ENCODE results near the gene NOXA1. TPM values are rescaled to one million over a fixed set of nuclear protein-coding genes. Genes with fewer than 3 reads are reported as not detected.

The NOXA1 gene
- total RNA-seq, 1 experiment from 2014 or later, result 3.7 TPM

DNA sequence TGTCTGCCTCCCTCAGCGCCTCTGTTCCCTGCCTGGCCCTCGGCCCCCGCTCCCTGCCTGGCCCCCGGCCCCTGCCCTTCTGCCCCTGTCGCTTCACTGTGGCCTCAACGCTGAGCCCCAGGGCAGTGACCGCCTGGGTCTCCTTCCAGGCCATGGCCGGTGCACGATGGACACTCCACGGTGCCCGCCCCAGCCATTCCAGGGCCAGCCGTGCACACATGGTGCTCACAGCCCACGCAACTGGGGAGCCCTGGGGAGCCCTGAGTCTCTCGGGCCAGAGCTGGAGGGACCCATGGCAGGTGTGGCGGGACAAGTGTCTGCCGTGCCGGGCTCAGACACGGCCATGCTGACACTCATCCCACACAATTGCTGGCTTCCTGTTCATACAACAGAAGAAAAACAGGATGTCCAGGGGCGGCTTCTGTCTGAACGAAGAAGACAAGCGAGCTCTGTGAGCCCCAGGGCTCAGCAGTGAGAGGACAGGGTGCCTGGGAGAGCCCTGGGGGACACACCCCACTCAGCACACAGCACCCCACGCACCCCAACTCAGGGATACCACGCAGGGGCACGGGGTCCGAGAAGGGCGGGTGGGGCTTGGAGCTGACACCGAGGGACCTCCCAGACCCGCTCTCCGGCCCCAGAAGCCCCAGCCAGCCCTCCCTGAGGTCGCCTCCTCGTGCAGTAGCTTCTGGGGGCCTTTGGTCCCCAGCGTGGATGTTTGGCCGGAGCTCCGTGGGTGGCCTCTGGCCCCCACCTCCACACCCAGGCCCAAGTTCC is 35.9 kb upstream of the NOXA1 start:
- no peak for DNase-seq (ENCODE audit: low spot score)

DNA sequence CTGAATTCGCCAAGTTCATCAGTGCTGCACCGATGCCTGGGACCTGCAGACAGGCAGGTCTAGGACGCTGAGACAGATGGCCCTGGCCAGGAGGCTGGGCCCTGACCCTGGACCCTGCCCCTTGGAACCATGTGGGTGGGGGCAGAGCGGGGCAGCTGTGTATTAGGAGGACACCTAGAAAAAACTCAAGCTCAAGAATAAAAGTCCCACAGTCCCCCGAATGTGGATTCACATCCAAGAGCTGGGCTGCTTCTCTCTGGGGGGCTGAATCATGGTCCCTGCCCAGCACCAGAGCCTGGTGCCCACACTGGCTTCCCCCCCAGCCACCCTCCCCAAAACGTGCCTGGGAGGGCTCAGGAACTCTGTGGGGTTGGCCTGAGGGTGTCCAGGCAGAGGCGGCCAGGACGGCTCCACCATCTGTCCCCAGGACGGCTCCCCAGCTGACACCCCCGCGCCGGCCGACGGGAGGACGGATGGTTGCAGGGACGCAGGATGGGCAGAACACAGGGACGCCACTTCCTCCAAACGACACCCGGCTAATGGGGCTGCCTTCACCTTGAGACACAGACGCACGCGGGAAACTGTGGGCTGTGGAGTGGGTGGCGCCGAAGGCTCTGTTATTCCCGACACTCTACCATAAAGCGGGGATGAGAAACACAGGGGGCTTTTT is 35.2 kb upstream of the NOXA1 start:
- DNase-seq (ENCODE audit: low spot score), result no peak

DNA sequence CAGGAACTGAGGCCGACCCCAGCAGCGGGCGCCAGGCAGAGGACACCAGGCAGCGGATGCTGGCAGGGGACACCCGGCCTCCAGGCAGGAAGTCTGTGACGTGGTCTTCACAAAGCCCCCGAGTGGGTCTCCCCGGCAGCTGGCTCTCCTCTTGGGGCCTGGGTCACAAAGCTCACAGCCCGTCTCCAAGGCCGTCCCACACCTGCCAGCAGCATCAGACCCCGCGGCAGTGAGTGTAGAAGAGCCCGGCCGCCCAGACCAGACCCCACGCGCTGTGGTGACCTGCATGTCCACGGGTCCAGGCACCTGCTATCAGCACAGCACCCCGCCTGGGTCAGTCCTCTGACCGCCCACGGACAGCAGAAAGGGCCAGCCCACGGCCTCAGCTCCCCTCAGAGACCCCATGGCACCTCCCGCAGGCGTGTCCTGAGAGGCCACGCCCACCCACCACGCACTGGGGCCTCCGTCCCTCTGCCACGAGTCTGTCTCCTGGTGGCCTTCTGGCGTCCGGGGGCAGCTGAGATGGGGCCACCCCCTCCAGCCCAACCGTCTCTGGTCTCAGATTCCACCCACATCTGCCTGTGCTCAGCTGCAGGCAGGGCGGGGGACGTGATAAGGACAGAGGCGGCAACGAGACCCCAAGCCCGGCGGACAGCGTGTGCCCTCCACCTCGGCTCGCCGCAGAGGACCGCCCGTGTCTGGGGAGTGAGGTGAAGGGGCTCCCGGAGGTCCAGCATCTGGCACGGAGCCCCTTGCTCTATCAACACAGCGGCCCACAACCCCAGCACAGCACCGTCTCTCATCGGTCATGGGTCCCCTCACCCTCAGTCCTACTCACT is 34.4 kb upstream of the NOXA1 start:
- DNase-seq (ENCODE audit: low spot score), result no peak

DNA sequence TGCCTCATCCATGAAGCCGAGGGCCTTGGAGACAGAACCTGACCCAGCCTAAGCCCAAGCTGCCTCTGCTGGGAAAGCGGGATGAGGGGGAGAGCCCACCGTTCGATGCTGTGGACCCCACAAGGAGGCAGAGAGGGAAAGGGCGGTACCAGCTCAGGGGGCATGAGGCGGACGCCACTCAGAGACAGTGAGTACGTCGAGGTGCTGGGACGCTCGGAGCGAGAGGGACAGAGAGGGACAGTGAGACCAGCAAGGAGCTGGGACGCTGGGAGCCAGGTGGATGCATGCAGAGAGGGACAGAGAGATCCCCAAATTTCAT is 33.8 kb upstream of the NOXA1 start:
- no peak for DNase-seq (ENCODE audit: low spot score)

DNA sequence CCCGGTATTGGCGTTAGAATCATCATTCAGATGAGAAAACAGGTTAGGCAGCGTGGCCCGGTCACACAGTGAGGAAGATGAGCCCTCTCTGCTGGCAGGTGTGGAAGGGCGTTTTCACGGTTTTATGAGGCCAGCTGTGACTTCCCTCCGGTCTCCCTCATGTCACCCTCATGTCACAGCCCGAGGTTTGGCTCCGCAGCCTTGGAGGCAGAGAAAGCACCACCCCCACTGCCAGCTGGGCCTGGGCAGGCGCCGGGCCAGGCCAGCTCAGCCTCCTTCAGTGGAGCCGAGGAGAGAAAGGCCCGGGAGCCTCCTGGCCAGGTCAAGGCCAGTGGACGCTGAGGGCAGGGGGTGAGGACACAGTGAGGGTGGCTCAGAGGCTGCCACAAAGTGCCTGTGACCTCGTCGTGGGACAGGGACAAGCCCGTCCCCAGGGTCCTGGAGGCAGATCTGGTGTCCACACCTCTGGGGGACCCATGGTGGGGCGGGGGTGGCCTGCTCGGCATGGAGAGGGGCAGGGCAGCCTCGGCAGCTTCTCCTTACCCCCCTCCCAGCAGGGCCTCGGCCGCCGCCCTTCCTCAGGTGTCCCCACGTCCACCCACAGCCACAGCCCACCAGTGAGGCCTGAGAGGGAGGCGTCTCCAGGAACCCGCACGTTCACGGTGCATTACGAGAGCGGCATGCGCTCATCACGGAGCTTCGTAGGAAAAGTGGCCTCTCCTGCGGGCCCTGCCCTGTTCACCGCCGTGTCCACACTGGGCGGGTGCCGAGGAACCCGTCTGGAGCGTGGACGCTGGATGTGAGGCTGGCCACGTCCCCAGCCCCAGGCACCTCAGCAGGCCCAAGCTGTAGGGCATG is 32.4 kb upstream of the NOXA1 start:
- DNase-seq (ENCODE audit: low spot score), result peak; percentile 68

DNA sequence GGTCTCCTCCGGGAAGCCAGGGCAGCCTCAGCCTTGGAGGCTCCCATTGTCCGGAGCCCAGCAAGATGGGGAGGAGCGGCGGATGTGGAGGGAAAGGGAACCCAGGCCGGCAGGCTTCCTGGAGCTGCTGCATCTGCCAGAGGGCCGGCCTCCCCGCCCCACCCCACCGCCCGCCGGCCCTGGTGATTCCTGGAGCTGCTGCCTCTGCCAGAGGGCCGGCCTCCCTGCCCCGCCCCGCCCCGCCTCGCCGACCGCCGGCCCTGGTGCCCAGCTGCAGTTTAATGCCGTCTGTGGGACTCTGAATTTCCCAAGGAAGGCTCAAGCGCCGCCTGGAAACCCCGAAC is 31.8 kb upstream of the NOXA1 start:
- peak; percentile 80 for DNase-seq (ENCODE audit: low spot score)

DNA sequence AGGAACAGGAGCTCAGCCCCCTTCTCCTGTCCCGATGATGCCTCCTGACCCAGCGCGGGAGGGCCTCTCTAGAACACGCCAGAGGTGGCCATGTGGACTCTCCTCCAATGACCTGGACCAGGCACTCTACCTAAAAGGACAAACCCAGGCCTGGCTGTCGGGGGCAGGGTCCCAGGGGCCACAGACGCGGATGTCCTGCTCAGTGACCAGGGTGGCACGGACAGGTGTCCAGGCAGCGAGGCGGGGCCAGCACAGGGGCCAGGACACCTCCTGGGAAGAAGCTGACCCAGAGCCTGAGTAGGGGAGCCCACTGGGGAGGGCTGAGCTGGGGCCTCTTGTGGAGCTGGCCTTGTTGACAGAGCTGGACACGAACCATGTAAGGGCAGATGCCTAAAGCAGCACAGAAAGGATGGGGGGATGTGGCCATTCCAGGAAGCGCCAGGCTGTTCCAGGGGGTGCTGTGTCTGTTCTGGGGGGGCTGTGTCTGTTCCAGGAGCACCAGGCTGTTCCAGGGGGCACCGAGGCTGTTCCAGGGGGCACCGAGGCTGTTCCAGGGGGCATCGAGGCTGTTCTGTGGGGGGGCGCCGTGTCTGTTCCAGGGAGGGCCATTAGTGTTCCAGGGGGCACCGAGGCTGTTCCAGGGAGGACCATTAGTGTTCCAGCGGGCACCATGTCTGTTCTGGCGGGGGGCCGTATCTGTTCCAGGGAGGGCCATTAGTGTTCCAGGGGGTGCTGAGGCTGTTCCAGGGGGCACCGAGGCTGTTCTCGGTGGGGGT is 30.8 kb upstream of the NOXA1 start:
- no peak for DNase-seq (ENCODE audit: low spot score)

DNA sequence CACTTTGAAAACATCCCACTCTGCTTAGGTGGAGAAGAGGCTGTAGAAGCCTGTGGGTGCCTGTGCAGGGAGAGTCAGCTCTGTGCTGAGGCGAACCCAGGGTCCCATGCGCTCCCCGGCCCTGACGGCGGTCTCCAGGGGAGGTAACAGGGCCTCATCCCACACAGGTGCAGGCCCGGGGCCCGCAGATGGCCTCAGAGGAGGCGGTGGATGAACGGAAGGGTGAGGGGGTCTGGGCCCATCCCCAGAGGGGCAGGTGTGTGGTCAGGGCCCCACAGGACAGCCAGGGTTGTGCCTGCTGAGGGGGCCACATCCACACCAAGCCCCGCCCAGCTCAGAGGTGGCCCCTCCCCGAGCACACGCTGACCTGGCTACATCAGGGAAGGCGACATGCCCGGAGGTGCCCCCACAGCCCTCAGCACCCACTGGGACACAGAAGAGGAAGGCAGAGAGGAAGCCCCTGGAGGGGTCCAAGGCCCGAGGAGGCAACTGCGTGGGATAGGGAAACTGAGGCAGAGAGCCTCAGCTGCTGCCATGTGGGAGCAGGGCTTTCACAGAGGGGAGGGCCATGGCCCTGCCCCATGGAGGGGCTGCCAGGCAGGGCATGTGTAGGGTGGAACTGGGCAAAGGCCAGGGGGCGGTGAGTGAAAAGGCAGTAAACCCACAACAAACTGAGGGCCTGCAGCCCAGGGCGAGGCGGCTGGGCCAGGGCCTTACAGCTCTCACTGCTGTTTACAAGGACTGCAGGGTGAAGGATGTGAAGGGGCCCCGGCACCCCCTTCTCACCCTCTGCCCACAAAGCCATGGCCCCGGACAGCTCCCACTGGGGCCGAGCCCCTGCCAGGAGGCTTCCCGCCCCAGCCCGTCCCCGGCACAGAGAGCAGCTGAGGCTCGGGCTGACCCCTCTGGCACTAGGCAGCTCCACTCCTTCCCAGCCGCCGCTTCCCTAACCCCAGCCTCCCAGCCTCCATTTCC is 29.7 kb upstream of the NOXA1 start:
- no peak for DNase-seq (ENCODE audit: low spot score)

DNA sequence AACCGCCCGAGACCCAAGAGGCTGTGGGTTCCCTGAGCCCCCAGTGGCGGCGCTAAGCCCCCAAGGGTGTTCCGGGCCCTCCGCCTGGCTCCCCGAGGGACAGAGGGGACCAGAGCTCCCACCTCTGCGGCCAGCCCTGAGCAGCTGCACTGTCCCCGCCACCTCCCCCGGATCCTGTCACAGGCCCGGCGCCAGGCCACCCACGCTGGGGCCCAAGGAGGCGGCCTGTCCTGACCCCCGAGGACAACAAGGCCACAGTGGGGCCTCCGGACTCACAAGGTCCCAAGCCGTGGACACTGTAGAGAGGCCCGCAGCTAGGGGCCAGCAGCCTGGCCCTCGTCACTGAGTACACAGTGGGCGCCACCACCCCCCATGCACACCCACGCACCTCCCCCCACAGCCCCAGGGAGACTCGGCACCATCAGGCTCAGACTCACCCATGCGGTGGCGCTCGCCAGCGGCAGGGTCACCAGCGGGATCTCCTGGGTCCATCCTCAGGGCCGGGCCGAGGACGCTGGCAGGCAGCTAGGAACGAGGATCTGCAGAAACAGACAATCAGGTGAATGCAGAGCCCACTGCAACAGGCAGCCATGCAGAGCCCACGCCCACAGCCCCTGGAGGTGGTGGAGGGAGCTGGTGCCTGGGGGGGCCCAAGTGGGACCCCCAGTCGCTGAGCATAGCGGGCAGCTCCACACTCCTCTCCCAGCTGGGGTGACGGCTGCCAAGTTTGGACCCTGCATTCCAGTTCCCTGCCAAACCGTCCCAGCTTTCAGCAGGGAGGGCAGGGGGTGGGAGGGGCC is 28.1 kb upstream of the NOXA1 start:
- DNase-seq (ENCODE audit: low spot score), result no peak

DNA sequence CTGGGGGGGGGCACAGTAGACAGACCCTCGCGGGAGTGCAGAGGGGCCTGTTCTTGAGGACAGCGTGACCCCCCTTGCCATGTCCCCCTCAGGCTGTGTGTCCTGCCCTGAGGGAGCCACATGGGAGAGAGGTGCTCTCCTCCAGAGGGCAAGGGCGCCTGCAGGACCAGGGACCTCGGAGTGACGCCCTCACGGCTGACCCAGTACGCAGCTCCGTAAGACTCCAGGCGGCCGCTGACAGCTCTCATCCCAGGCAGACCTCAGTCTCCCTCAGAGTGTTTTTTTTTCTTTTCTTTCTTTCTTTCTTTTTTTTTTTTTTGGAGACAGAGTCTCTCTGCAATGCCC is 27.6 kb upstream of the NOXA1 start:
- DNase-seq (ENCODE audit: low spot score), result no peak

DNA sequence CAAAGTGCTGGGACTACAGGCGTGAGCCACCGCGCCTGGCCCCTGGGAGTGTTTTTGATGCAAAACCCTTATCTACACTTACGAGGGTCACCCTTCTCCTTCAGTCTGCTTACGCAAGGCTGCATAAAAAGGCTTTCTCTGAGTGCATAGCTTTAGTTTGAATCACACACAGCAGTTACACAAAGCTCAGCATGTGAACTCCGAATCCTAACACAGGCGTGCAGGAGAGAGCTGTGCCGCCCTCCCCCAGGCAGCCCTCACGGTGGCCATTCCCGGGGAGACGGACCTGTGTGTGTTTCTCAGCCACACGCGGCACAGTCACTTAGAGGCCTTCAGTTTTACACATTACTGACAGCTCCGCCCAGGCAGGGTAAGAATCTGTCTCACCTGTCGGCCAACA is 27.0 kb upstream of the NOXA1 start:
- no peak for DNase-seq (ENCODE audit: low spot score)

DNA sequence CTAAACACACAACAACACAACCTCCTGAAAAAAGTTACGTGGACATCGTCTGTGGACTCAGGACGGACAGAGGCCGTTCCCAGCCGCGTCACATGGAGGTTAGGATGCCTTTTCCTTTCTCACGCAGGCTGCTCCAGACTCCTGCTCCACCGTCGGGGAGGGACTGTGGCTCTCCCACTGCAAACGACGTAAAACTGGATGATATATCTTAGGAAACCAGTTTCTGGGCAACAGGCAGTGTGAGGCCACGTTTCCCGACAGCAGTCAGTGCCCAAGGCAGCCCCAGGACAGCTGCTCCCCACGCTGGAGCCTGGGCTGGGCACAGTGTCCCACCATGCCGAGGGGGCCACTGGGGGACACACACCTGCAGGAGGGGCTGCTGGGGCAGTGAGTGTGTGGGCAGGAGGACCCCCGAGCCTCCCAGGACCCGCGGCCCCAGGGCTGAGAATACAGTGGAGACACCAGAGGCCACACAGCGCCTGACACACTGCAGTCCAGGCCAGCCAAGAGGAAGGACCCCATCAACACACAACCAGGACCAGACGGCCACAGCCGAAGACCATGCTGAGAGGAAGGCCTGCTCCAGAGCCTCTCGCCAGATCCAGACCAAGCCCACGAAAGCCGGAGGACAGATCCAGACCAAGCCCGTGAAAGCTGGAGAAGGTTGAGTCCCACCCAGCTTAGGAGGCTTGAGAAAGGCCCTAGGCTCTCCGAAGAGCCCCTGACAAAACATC is 26.4 kb upstream of the NOXA1 start:
- DNase-seq (ENCODE audit: low spot score), result no peak

DNA sequence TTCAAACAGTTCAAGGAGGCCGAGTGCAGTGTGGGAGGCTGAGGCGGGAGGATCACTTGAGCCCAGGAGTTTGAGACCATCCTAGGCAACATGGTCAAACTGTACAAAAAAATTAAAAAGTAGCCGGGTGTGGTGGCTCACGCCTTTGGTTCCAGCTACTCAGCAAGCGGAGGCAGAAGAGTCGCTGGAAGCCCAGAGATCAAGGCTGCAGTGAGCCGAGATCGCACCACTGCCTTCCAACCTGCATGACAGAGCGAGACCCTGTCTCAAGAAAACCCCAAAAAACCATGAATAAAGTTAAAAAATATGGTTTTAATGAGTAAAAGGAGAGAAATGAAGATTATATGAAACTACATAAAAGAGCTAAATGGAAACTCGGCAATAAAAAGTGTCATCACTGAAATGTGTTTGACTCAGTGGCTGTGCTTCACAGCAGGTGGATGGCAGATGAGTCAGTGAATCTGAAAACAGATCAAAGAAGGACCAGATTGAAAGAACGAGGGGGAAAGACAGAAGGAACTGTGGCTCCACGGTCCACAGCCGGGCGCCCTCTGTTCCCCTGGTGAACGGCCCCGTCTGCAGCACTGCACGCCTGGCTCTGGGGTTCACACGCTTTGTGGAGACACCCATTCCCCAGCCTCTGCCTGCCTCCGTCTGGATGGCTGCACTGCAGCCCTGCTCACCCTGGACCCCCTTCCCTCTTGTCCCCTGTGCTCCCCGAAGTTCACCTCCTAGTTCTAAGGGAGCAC is 25.3 kb upstream of the NOXA1 start:
- no peak for DNase-seq (ENCODE audit: low spot score)

DNA sequence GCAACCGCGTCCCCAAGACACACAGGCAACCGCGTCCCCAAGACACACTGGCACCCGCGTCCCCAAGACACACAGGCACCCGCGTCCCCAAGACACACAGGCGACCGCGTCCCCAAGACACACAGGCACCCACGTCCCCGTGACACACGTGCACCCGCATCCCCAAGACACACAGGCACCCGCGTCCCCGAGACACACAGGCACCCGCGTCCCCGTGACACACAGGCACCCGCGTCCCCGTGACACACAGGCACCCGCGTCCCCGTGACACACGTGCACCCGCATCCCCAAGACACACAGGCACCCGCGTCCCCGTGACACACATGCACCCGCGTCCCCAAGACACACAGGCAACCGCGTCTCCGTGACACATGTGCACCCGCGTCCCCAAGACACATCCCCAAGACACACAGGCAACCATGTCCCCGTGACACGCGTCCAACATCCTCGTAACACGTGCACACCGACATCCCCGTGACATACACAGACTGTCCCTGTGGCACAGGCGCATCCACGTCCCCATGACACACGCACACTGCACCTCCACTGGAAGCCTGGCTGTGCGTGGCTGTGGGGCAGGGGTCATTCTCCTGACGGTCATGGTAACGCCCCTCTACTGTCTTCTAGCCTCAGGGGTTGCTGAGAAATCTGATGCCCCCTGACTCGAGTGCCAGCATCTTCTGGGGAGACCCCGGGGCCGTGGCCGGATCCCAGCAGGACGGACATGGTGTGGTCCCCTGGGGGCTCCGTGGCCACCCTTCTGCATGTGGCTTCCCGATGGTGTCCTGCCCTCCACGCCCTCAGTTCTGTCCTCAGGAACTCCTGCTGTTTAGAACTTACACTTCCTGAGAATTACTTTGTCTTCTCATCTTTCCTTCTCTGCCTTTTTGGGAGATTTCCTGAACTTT is 24.4 kb upstream of the NOXA1 start:
- DNase-seq (ENCODE audit: low spot score), result no peak

DNA sequence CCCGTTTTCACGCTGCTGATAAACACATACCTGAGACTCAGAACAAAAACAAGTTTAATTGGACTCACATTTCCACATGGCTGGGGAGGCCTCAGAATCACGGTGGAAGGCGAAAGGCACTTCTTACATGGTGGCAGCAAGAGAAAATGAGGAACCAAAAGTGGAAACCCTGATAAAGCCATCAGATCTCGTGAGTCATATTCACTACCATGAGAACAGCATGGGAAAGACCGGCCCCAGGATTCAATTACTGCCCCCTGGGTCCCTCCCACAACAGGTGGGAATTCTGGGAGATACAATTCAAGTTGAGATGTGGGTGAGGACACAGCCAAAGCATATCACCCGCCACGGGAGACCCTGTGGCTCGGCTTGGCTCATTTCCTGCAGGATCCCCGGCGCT is 20.4 kb upstream of the NOXA1 start:
- no peak for DNase-seq (ENCODE audit: low spot score)

DNA sequence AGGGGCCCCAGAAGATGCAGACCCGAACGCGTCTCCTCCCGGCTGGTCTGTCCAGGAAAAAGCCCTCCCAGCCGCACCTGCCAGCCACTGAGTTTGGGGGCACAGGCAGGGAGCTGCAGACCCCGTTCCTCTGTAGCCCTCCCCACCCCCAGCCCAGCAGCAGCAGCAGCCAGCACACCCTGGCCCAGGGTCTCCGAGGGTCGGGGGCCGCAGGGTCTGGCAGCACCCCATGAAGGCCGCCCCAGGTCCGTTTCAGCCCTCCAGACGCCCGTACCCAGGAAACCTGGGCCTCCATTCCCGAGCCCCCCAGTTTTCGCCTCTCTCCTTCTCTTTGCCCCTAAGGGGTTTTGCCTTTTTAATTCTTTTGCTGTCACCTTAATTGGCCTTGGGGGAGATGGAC is 19.9 kb upstream of the NOXA1 start:
- no peak for DNase-seq (ENCODE audit: low spot score)

Data from HT-29 (cell line).